GM23338 (cell line): ENCODE results near the gene PRPH.

Experiments
- POLR2AphosphoS5 ChIP-seq: IDR thresholded peaks from 2 replicates; pipeline ENCODE4 v1.6.1; 2016; ENCODE audit warnings: antibody characterized with exemption, low read depth
- ZNF462 ChIP-seq: fragments of 250-450 bp; sonication (Bioruptor Pico); IDR thresholded peaks from 2 replicates; pipeline ENCODE4 v1.5.0; 2020; ENCODE audit warnings: mild to moderate bottlenecking, moderate library complexity

- TF ChIP-seq POLR2AphosphoS5 (no peak), ZNF462 (no peak)
These were observed 30.7 kb downstream of the PRPH start for GRCh38 chr12:49325606-49326005.
